A549 (cell line): ENCODE measurements around the gene METTL24. TPM values are rescaled to one million over a fixed set of nuclear protein-coding genes. Genes with fewer than 3 reads are reported as not detected.
A peak's percentile ranks its signal among the peaks of the same experiment; 100 is the strongest.

Experiments
- ATAC-seq, 2 experiments: fragments of 200-7000 bp in 1 of 2; fragments of >200 bp in 1 of 2; cut with Nextera tagmentation in 1 of 2; cut with Tn5 transposase in 1 of 2; 3 replicates each; pipeline versions ENCODE4 v1.8.0 to v1.9.1; 2018 to 2020; ENCODE audit warnings: mild to moderate bottlenecking in 1 of 2, moderate library complexity in 1 of 2
- CTCF ChIA-PET: fragments of 300-600 bp; sonication (Branson Sonifier 250); formaldehyde crosslinking; extraction: SDS; loops from one replicate; lab custom pipeline; 2021; ENCODE audit warnings: antibody characterized with exemption, inconsistent platforms; lab: Yijun Ruan, JAX
- POLR2A ChIA-PET: fragments of 350-600 bp; formaldehyde crosslinking; extraction: SDS; loops from one replicate; lab custom pipeline; 2021; ENCODE audit warnings: antibody characterized with exemption, inconsistent platforms; lab: Yijun Ruan, JAX
- DNase-seq, 2 experiments: peaks; one replicate each; pipeline versions ENCODE4 v3.0.0 to v3.0.0-alpha.2; 2011 to 2016; ENCODE audit warnings: low read depth in 1 of 2, low spot score in 1 of 2
- FAIRE-seq: peaks from 2 replicates; lab custom pipeline; 2011; peaks lifted over from hg19 to GRCh38; lab: Jason Lieb, UNC
- H3K27ac ChIP-seq, 2 experiments: fragments of >200 bp; sonication (Bioruptor Twin); formaldehyde crosslinking; 3 replicates each; pipeline ENCODE4 v1.5.1; 2016 to 2017
- H3K4me1 ChIP-seq: fragments of >200 bp; sonication (Bioruptor Twin); formaldehyde crosslinking; 3 replicates; pipeline ENCODE4 v1.6.1; 2016
- H3K4me2 ChIP-seq: fragments of >200 bp; sonication (Bioruptor Twin); formaldehyde crosslinking; 3 replicates; pipeline ENCODE4 v1.6.1; 2016
- H3K4me3 ChIP-seq: fragments of >200 bp; sonication (Bioruptor Twin); formaldehyde crosslinking; 3 replicates; pipeline ENCODE4 v1.5.1; 2016
- H3K9me3 ChIP-seq: fragments of >200 bp; sonication (Bioruptor Twin); formaldehyde crosslinking; 3 replicates; pipeline ENCODE4 v1.6.1; 2016
- BHLHE40 ChIP-seq: IDR thresholded peaks from 2 replicates; pipeline ENCODE4 v1.6.1; 2012; ENCODE audit warnings: low read depth, low read length, inconsistent platforms
- CEBPB ChIP-seq, 2 experiments: fragments of >200 bp in 1 of 2; sonication (Bioruptor Twin) in 1 of 2; formaldehyde crosslinking in 1 of 2; IDR thresholded peaks; 2 replicates each; pipeline ENCODE4 v1.6.1; 2012 to 2016
- EP300 ChIP-seq, 2 experiments: fragments of >200 bp; sonication (Bioruptor Twin); formaldehyde crosslinking; IDR thresholded peaks; 2 replicates in 1 of 2; 3 replicates in 1 of 2; pipeline ENCODE4 v1.6.1; 2016 to 2017
- HDAC2 ChIP-seq: fragments of 200-600 bp; sonication (generic); IDR thresholded peaks from 2 replicates; pipeline ENCODE4 v1.6.1; 2016
- HEYL ChIP-seq: fragments of 250-450 bp; sonication (Bioruptor Pico); IDR thresholded peaks from 2 replicates; pipeline ENCODE4 v1.8.0; 2021; ENCODE audit warnings: mild to moderate bottlenecking, moderate library complexity
- KDM5A ChIP-seq: fragments of 200-600 bp; sonication (generic); IDR thresholded peaks from 2 replicates; pipeline ENCODE4 v1.6.1; 2016; ENCODE audit warnings: antibody characterized with exemption, mild to moderate bottlenecking
- MAFK ChIP-seq: fragments of 450-650 bp; IDR thresholded peaks from 2 replicates; pipeline ENCODE4 v1.6.1; 2014; ENCODE audit not compliant: partially characterized antibody
- MAX ChIP-seq: IDR thresholded peaks from 2 replicates; pipeline ENCODE4 v1.6.1; 2012
- WGBS: methylation state at CpG from one replicate; pipeline ENCODE4 v1.1.6; 2017; ENCODE audit errors: missing lambda C conversion rate; 5-methylcytosine and 5-hydroxymethylcytosine counted together
- polyA plus RNA-seq, 4 experiments: library from polyadenylated mRNA; depleted of rRNA in 3 of 4; stranded (reverse); fragments of >200 nt; fragmentation: RNase III in 1 of 4; extraction: RNeasy Plus Mini Kit Qiagen cat#74134 plus additional on column Dnase treatment in 1 of 4; gene quantifications; 2 replicates in 3 of 4; 3 replicates in 1 of 4; pipeline ENCODE4 v1.2.3, GENCODE V29; 2011 to 2017

Gene METTL24
- polyA plus RNA-seq, 2 of the 4 experiments (the other 2 are of a cell fraction), result not detected

DNA sequence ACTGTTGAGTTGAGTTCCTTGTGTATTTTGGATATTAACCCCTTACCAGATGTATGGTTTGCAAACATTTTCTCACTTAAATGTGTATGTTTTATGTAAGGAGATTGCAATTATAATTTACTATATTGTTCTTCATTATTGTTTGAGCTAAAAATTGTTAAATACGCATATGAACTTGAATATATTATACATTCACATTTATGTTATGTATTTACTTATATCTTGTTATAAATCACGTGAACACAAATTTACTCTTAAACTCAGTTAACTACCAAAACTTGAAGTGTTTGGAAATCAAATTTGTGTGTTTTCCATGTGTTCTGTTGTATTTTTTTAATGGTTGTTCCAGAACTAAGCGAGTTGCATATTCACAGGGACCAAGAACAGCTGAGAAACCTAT lies 159.6 kb downstream of the METTL24 start (continued):
- TF ChIP-seq MAX (no peak), HEYL (CRISPR knock-in tag) (no peak), HDAC2 (no peak), EP300 (IDR thresholded peaks at IDR 0.05) (no peak), KDM5A (no peak)

GRCh38 chr6:110196874-110197273 lies 161.3 kb downstream of the METTL24 start:
- Histone ChIP-seq H3K27ac (no peak overlapping the region), H3K4me1 (no peaks in the 10 kb centered on the region), H3K4me3 (no peak overlapping the region), H3K4me2 (no peak overlapping the region), H3K9me3 (no peaks in the 10 kb centered on the region)
- WGBS, result 94% methylated on average over 1 of the region's 1 CpG
- POLR2A ChIA-PET, result no interaction called here
- TF ChIP-seq MAFK, result peak; percentile 90
- TF ChIP-seq MAX, result no peak
- ATAC-seq (no peak), DNase-seq (no peak), FAIRE-seq (no peak)
- CTCF ChIA-PET, result no interaction called here

DNA sequence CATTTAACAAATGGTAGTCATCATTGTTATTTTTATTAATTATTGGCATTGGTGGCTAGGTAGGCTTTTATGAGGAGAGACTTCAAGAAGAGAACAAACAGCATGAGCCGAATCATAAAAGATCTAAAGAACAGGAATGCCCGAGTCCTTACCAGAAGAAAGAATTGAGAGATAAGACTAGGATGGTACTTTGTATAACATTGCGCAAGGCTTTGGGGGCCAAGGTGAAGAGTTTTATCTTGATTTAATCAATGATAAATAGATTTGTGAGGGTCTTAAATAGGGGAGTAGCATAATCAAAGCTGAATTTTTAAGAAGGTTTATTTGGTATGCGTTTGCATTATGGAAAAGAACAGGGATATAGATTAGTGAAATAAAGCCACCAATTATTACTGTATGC lies 162.5 kb downstream of the METTL24 start:
- H3K4me1 ChIP-seq, result no peaks in the 10 kb centered on the region
- H3K4me3 ChIP-seq, result no peak overlapping the region
- DNase-seq (no peak), FAIRE-seq (no peak), ATAC-seq (no peak)
- H3K9me3 ChIP-seq, result no peaks in the 10 kb centered on the region
- no peak overlapping the region for H3K27ac ChIP-seq
- CTCF ChIA-PET, result no interaction called here
- POLR2A ChIA-PET, result no interaction called here
- 93% methylated on average over 4 of the region's 4 CpGs for WGBS
- no peak overlapping the region for H3K4me2 ChIP-seq
- no peak for TF ChIP-seq BHLHE40
- 0 out of 4 replicates have a peak, but pooled peaks of 1 of the 2 experiments have one; percentile 25 for TF ChIP-seq CEBPB (IDR thresholded peaks at IDR 0.05)

Other genes with a start within 250 kb of the METTL24 start
- 18.2 and 21.0 TPM in 2 replicates for gene WASF1, start 178.7 kb downstream of the METTL24 start, polyA plus RNA-seq (2011; rRNA removed)
- 10.0 to 12.8 TPM (median 11.4 TPM) in 3 replicates for gene WASF1, start 178.7 kb downstream of the METTL24 start, polyA plus RNA-seq (2017; fragmentation: RNase III; extraction: RNeasy Plus Mini Kit Qiagen cat#74134 plus additional on column Dnase treatment)
- 12.8 and 22.2 TPM in 2 replicates for gene CDC40, start 177.9 kb downstream of the METTL24 start, polyA plus RNA-seq (2011; rRNA removed)
- gene CDC40, start 177.9 kb downstream of the METTL24 start, polyA plus RNA-seq (2017; fragmentation: RNase III; extraction: RNeasy Plus Mini Kit Qiagen cat#74134 plus additional on column Dnase treatment), result 11.4 to 11.7 TPM (median 11.6 TPM) in 3 replicates
- gene DDO, start 57.2 kb upstream of the METTL24 start, polyA plus RNA-seq (2011; rRNA removed), result 0.04 and 0.11 TPM in 2 replicates
- gene DDO, start 57.2 kb upstream of the METTL24 start, polyA plus RNA-seq (2017; fragmentation: RNase III; extraction: RNeasy Plus Mini Kit Qiagen cat#74134 plus additional on column Dnase treatment), result 0.05 to 0.08 TPM in 2 of 3 replicates, not detected in the other
- gene SLC22A16, start 118.3 kb upstream of the METTL24 start, polyA plus RNA-seq (2011; rRNA removed), result not detected in 2 replicates
- not detected in 3 replicates for gene SLC22A16, start 118.3 kb upstream of the METTL24 start, polyA plus RNA-seq (2017; fragmentation: RNase III; extraction: RNeasy Plus Mini Kit Qiagen cat#74134 plus additional on column Dnase treatment)